NCI-H1436 treated with DMSO at 0.1 percent for 48 hours (cell line): Measurements from ENCODE around the gene PAK5.
A peak's percentile ranks its signal among the peaks of the same experiment; 100 is the strongest.

Source experiments
- DNase-seq: peaks from one replicate; lab custom pipeline; 2025; lab: John Stamatoyannopoulos, UW

The PAK5 gene

GRCh38 chr20:9575836-9576235 is 263.0 kb downstream of the PAK5 start:
- DNase-seq = no peak

- no peak for DNase-seq
These were observed 264.1 kb downstream of the PAK5 start for GRCh38 chr20:9574776-9575175.

GRCh38 chr20:9574181-9574580 is 264.7 kb downstream of the PAK5 start:
- no peak for DNase-seq

GRCh38 chr20:9573335-9574151 is 265.3 kb downstream of the PAK5 start:
- no peak for DNase-seq

- DNase-seq = no peak
These were observed 266.2 kb downstream of the PAK5 start for GRCh38 chr20:9572670-9573069.

- no peak for DNase-seq
These were observed 267.1 kb downstream of the PAK5 start for GRCh38 chr20:9571783-9572182.

- DNase-seq = no peak
These were observed 268.3 kb downstream of the PAK5 start for GRCh38 chr20:9570612-9571011.

- DNase-seq = no peak
These were observed 271.9 kb downstream of the PAK5 start for GRCh38 chr20:9566977-9567376.

- DNase-seq = no peak
These were observed 272.8 kb downstream of the PAK5 start for GRCh38 chr20:9565910-9566550.

GRCh38 chr20:9557411-9557810 is 281.5 kb downstream of the PAK5 start:
- no peak for DNase-seq

- no peak for DNase-seq
These were observed 283.1 kb downstream of the PAK5 start for GRCh38 chr20:9555781-9556180.

GRCh38 chr20:9551808-9552550 is 286.9 kb downstream of the PAK5 start:
- no peak for DNase-seq

- peak; percentile 52 for DNase-seq
These were observed 288.0 kb downstream of the PAK5 start for GRCh38 chr20:9550871-9551270.

- no peak for DNase-seq
These were observed 288.6 kb downstream of the PAK5 start for GRCh38 chr20:9550283-9550682.

- DNase-seq = no peak
These were observed 295.7 kb downstream of the PAK5 start for GRCh38 chr20:9543214-9543613.

GRCh38 chr20:9535449-9535848 is 303.4 kb downstream of the PAK5 start:
- no peak for DNase-seq

- DNase-seq = no peak
These were observed 304.9 kb downstream of the PAK5 start for GRCh38 chr20:9534025-9534424.

GRCh38 chr20:9532069-9532838 is 306.6 kb downstream of the PAK5 start:
- DNase-seq = no peak

- no peak for DNase-seq
These were observed 307.3 kb downstream of the PAK5 start for GRCh38 chr20:9531581-9531980.

- no peak for DNase-seq
These were observed 315.2 kb downstream of the PAK5 start for GRCh38 chr20:9523636-9524035.

- no peak for DNase-seq
These were observed 318.8 kb downstream of the PAK5 start for GRCh38 chr20:9520086-9520485.

- DNase-seq = no peak
These were observed 320.2 kb downstream of the PAK5 start for GRCh38 chr20:9518576-9519175.
